Upper lobe of left lung (tissue), 4 donors: ENCODE measurements around the gene RNASEH2B.

Experiments
- POLR2A ChIP-seq, 4 donors: fragments of 450-650 bp; IDR thresholded peaks; one replicate each; pipeline ENCODE4 v1.5.1; 2016 to 2017; ENCODE audit warnings: antibody characterized with exemption in 4 of 4, mild to moderate bottlenecking in 2 of 4
- POLR2AphosphoS5 ChIP-seq, 2 donors: sonication (generic); formaldehyde crosslinking; IDR thresholded peaks; one replicate each; pipeline ENCODE4 v1.5.1; 2017; ENCODE audit warnings: antibody characterized with exemption in 2 of 2
- TF ChIP-seq, protein P1 (sequence below), 6 experiments: fragments of 450-650 bp in 4 of 6; fragments of 200-600 bp in 2 of 6; sonication (generic) in 2 of 6; IDR thresholded peaks; one replicate each; pipeline ENCODE4 v1.5.1; 2016 to 2019; ENCODE audit warnings: antibody characterized with exemption in 6 of 6

DNA sequence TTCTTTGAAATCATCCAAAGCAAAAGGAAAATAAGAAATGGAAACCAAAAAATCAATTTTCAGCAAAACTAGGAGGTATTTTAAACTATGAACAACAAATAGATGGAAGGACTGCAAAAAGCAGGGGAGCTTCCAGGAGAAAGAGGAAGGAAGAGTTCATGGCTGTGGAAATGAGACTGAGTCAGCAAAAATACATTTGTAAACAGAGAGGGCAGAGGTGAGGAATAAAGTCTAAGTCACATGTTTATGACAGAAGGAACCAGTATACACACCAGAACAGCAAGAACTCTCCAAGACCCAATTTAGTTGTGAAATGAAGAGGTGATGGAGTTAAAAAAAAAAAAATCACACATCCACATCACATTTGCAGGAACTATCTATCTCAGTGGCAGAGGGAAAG, 69.6 kb downstream of the RNASEH2B start:
- TF ChIP-seq, protein P1, sequence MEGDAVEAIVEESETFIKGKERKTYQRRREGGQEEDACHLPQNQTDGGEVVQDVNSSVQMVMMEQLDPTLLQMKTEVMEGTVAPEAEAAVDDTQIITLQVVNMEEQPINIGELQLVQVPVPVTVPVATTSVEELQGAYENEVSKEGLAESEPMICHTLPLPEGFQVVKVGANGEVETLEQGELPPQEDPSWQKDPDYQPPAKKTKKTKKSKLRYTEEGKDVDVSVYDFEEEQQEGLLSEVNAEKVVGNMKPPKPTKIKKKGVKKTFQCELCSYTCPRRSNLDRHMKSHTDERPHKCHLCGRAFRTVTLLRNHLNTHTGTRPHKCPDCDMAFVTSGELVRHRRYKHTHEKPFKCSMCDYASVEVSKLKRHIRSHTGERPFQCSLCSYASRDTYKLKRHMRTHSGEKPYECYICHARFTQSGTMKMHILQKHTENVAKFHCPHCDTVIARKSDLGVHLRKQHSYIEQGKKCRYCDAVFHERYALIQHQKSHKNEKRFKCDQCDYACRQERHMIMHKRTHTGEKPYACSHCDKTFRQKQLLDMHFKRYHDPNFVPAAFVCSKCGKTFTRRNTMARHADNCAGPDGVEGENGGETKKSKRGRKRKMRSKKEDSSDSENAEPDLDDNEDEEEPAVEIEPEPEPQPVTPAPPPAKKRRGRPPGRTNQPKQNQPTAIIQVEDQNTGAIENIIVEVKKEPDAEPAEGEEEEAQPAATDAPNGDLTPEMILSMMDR (IDR thresholded peaks at IDR 0.05) = no peak
- TF ChIP-seq POLR2AphosphoS5 (IDR thresholded peaks at IDR 0.05) = peak in 1 of 2 donors; percentile 17
- TF ChIP-seq POLR2A (IDR thresholded peaks at IDR 0.05) = no peak
